ENCODE measurements around the gene TAF4. TPM values are rescaled to one million over a fixed set of nuclear protein-coding genes. Genes with fewer than 3 reads are reported as not detected.

Gene TAF4
- total and polyA plus RNA-seq, 2 donors (not counting 3 experiments of a cell fraction or from before 2014, with no cell fraction given) = 6.1 to 19.5 TPM

DNA sequence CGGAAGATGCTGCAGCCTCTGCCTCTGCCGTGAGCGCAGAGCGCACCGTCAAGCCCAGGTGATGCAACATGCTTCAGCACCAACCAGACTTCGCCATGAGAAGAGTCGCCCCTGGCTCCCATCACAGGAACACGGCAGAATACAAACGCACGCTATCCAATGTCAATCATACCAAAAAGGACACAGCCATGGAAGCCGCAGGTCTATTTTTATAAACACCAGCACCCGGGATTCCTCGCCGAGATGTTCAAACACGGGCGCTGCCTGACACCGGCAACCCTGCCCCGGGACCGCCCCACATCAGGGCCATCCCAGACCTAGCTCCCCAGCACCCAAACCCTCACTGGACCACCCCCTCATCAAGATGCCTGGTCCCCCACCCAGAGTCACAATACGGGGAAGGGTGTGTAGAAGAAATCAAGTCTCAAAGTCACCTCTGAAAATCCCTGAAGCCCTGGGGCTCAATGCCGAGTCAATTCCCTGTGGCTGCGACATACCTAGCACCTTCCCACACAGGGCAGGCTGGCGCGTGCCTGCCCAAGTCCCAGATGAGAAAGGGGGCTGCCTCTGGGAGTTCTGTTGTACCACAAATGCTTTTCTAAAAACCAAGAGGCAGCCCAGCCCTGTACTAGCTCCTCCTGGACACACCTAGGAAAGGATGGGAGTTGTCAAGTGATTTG is 17.9 kb downstream of the TAF4 start:
- CTCF ChIA-PET = no interaction called here
- H3K79me2 ChIP-seq (ENCODE audit: control insufficient read depth, insufficient read depth, low read length) = peaks cover 77% of the 10 kb centered on the region

More for the DNA sequence above, 17.9 kb downstream of the TAF4 start:
- no peak overlapping the region for H3K9ac ChIP-seq (replicated peaks; ENCODE audit: extremely low read depth, insufficient read depth, low read length)
- POLR2A ChIA-PET = no interaction called here
- TF ChIP-seq, protein P1, sequence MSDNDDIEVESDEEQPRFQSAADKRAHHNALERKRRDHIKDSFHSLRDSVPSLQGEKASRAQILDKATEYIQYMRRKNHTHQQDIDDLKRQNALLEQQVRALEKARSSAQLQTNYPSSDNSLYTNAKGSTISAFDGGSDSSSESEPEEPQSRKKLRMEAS (IDR thresholded peaks at IDR 0.05; ENCODE audit: insufficient read depth, insufficient read length) = no peak
- TF ChIP-seq GATA2 (IDR thresholded peaks at IDR 0.05; ENCODE audit: insufficient read depth, insufficient read length, low read depth, low read length) (no peak), POLR2AphosphoS5 (IDR thresholded peaks at IDR 0.05; ENCODE audit: insufficient read depth, low read depth, low read length) (no peak), FOS (IDR thresholded peaks at IDR 0.05; ENCODE audit: borderline replicate concordance, insufficient read depth, low read length) (no peak), POLR2A (IDR thresholded peaks at IDR 0.05; ENCODE audit: low read depth, low read length) (no peak), JUN (IDR thresholded peaks at IDR 0.05; ENCODE audit: borderline replicate concordance, insufficient read depth, insufficient read length, low read depth) (no peak), MYC (IDR thresholded peaks at IDR 0.05; ENCODE audit: low read depth, low read length) (no peak), EZH2 (IDR thresholded peaks at IDR 0.05; ENCODE audit: borderline replicate concordance, low read depth, low read length, severe bottlenecking) (no peak)
- TF ChIP-seq, protein P2, sequence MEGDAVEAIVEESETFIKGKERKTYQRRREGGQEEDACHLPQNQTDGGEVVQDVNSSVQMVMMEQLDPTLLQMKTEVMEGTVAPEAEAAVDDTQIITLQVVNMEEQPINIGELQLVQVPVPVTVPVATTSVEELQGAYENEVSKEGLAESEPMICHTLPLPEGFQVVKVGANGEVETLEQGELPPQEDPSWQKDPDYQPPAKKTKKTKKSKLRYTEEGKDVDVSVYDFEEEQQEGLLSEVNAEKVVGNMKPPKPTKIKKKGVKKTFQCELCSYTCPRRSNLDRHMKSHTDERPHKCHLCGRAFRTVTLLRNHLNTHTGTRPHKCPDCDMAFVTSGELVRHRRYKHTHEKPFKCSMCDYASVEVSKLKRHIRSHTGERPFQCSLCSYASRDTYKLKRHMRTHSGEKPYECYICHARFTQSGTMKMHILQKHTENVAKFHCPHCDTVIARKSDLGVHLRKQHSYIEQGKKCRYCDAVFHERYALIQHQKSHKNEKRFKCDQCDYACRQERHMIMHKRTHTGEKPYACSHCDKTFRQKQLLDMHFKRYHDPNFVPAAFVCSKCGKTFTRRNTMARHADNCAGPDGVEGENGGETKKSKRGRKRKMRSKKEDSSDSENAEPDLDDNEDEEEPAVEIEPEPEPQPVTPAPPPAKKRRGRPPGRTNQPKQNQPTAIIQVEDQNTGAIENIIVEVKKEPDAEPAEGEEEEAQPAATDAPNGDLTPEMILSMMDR (IDR thresholded peaks at IDR 0.05; ENCODE audit: extremely low read depth in 1 of 2, insufficient read depth in 1 of 2, low read depth in 1 of 2, low read length in 2 of 2) = no peak
- no peak overlapping the region for H3K27ac ChIP-seq (ENCODE audit: insufficient read depth, low read depth, low read length)
- no peak overlapping the region for H3K4me2 ChIP-seq (ENCODE audit: insufficient read depth, low read length)
- no peaks in the 10 kb centered on the region for H4K20me1 ChIP-seq (replicated peaks; ENCODE audit: control insufficient read depth, extremely low read depth, insufficient read depth, low read length)
- FAIRE-seq = no peak
- H2AFZ ChIP-seq (ENCODE audit: low read depth, low read length) = no peak overlapping the region
- no peaks in the 10 kb centered on the region for H3K27me3 ChIP-seq (ENCODE audit: control insufficient read depth in 2 of 2, insufficient read depth in 2 of 2, low read length in 2 of 2)
- H3K9me3 ChIP-seq (replicated peaks; ENCODE audit: control insufficient read depth, insufficient read depth, low read length) = no peaks in the 10 kb centered on the region
- no peaks in the 10 kb centered on the region for H3K9me1 ChIP-seq (replicated peaks; ENCODE audit: control insufficient read depth, extremely low read depth, insufficient read depth, low read length)
- dilution Hi-C loops (cut with MboI; ENCODE audit: extremely low pct_ligation_motif_present, low sequenced_read_pairs) = no loop called here
- H3K36me3 ChIP-seq (ENCODE audit: control insufficient read depth in 2 of 2, extremely low read depth in 1 of 2, insufficient read depth in 2 of 2, low read length in 2 of 2) = no peaks in the 10 kb centered on the region
- no TSS peak for BruUV-seq (replicated peaks)
- H3K4me3 ChIP-seq (replicated peaks in 1 of 3; ENCODE audit: insufficient read depth in 1 of 3, low read depth in 1 of 3, low read length in 3 of 3) = no peak overlapping the region
- no peaks in the 10 kb centered on the region for H3K4me1 ChIP-seq (ENCODE audit: control insufficient read depth, extremely low read depth, insufficient read depth, low read length)
- intact Hi-C loops (cut with micrococcal nuclease) = no loop called here
- no peak for DNase-seq (ENCODE audit: low read depth, low spot score)

Data from endothelial cell of umbilical vein (primary cell).